CD4-positive, alpha-beta memory T cell (primary cell): ENCODE data around the gene STRIT1. TPM values are rescaled to one million over a fixed set of nuclear protein-coding genes. Genes with fewer than 3 reads are reported as not detected.

Experiments used
- CTCF ChIA-PET: fragments of 350-600 bp; sonication (Branson Sonifier 250); formaldehyde crosslinking; loops from one replicate; lab custom pipeline; 2021; ENCODE audit warnings: inconsistent platforms; ENCODE audit not compliant: partially characterized antibody; lab: Charles Lee
- POLR2A ChIA-PET: fragments of 350-600 bp; sonication (Branson Sonifier 250); formaldehyde crosslinking; loops from one replicate; lab custom pipeline; 2021; ENCODE audit not compliant: partially characterized antibody; lab: Charles Lee
- DNase-seq, 5 donors: peaks; one replicate each; pipeline versions ENCODE4 v3.0.0 to v3.0.0-alpha.2; 2020 to 2022; ENCODE audit warnings: mixed read lengths in 1 of 5
- H3K27ac ChIP-seq: one replicate; pipeline ENCODE4 v1.7.0; 2013; ENCODE audit warnings: low read depth, low read length
- H3K27me3 ChIP-seq: 2 replicates; pipeline ENCODE4 v1.7.0; 2013; ENCODE audit warnings: mild to moderate bottlenecking, low read length, moderate library complexity; ENCODE audit not compliant: insufficient read depth
- H3K36me3 ChIP-seq: 2 replicates; pipeline ENCODE4 v1.7.0; 2013; ENCODE audit warnings: mild to moderate bottlenecking, low read length, moderate library complexity; ENCODE audit not compliant: insufficient read depth
- H3K4me1 ChIP-seq: 2 replicates; pipeline ENCODE4 v1.7.0; 2013; ENCODE audit warnings: mild to moderate bottlenecking, low read length, moderate library complexity; ENCODE audit not compliant: insufficient read depth
- H3K4me3 ChIP-seq, 2 donors: one replicate each; pipeline ENCODE4 v1.7.0; 2013; ENCODE audit warnings: low read length in 2 of 2, mild to moderate bottlenecking in 1 of 2
- H3K9me3 ChIP-seq, 2 donors: one replicate each; pipeline ENCODE4 v1.7.0; 2013; ENCODE audit warnings: low read length in 2 of 2, control low read depth in 1 of 2; ENCODE audit not compliant: control insufficient read depth in 1 of 2
- H3K27ac Mint-ChIP-seq, 7 donors: one replicate each; pipeline ENCODE4 v1.8.0; 2020 to 2021; ENCODE audit warnings: mixed read lengths in 7 of 7, mild to moderate bottlenecking in 6 of 7, inconsistent platforms in 3 of 7, moderate library complexity in 3 of 7
- H3K27me3 Mint-ChIP-seq, 2 donors: one replicate each; pipeline ENCODE4 v1.8.0; 2020 to 2021; ENCODE audit warnings: mixed read lengths in 2 of 2
- H3K36me3 Mint-ChIP-seq, 2 donors: one replicate each; pipeline ENCODE4 v1.8.0; 2020 to 2021; ENCODE audit warnings: mixed read lengths in 2 of 2, inconsistent platforms in 1 of 2, mild to moderate bottlenecking in 1 of 2
- H3K4me1 Mint-ChIP-seq, 4 donors: one replicate each; pipeline ENCODE4 v1.8.0; 2020 to 2021; ENCODE audit warnings: mixed read lengths in 4 of 4, mild to moderate bottlenecking in 1 of 4
- H3K4me3 Mint-ChIP-seq, 8 donors: one replicate each; pipeline ENCODE4 v1.8.0; 2020 to 2021; ENCODE audit warnings: mixed read lengths in 8 of 8, mild to moderate bottlenecking in 7 of 8, moderate library complexity in 6 of 8, inconsistent platforms in 3 of 8
- H3K9me3 Mint-ChIP-seq, 8 donors: one replicate each; pipeline ENCODE4 v1.8.0; 2020 to 2021; ENCODE audit warnings: mixed read lengths in 8 of 8, mild to moderate bottlenecking in 5 of 8, inconsistent platforms in 3 of 8, moderate library complexity in 1 of 8
- intact Hi-C: fragments of 100-400 bp; cut with micrococcal nuclease; formaldehyde crosslinking; loops from one replicate; pipeline ENCODE4 v1.15.1; 2023
- polyA plus RNA-seq, 2 donors: library from polyadenylated mRNA; unstranded; fragments of 300-500 nt; fragmentation: Illumina TruSeq; gene quantifications; one replicate each; pipeline ENCODE4 v1.2.3, GENCODE V29; 2021
- total RNA-seq, 2 experiments: library from RNA; stranded (reverse); gene quantifications; one replicate each; pipeline ENCODE4 v1.2.3, GENCODE V29; 2021

Gene STRIT1
- total and polyA plus RNA-seq, 4 experiments from 2014 or later: not detected

GRCh38 chr3:155248531-155249187, 44.8 kb downstream of the STRIT1 start:
- DNase-seq: no peak
- Histone ChIP-seq H3K4me1 (no peaks in the 10 kb centered on the region), H3K27ac (no peak overlapping the region), H3K4me3 (no peak overlapping the region), H3K9me3 (no peaks in the 10 kb centered on the region), H3K36me3 (no peaks in the 10 kb centered on the region), H3K27me3 (no peaks in the 10 kb centered on the region)
- no peaks in the 10 kb centered on the region for H3K4me1 Mint-ChIP-seq
- ChIA-PET CTCF (no interaction called here), POLR2A (no interaction called here)
- peaks cover 0 to 3% (median 0%) of the 10 kb centered on the region in 8 donors for H3K9me3 Mint-ChIP-seq
- intact Hi-C loops: no loop called here
- no peaks in the 10 kb centered on the region for H3K36me3 Mint-ChIP-seq
- no peak overlapping the region for H3K27ac Mint-ChIP-seq
- H3K4me3 Mint-ChIP-seq: no peak overlapping the region
- peaks cover 0 to 1% of the 10 kb centered on the region in 2 donors for H3K27me3 Mint-ChIP-seq

GRCh38 chr3:155244699-155245098, 48.8 kb downstream of the STRIT1 start:
- CTCF ChIA-PET: no interaction called here
- Mint-ChIP-seq H3K27me3 (peaks cover 0 to 1% of the 10 kb centered on the region in 2 donors), H3K9me3 (peaks cover 0 to 6% (median 0%) of the 10 kb centered on the region in 8 donors), H3K4me3 (no peak overlapping the region), H3K4me1 (no peaks in the 10 kb centered on the region), H3K36me3 (no peaks in the 10 kb centered on the region), H3K27ac (no peak overlapping the region)
- POLR2A ChIA-PET: no interaction called here
- H3K4me1 ChIP-seq: no peaks in the 10 kb centered on the region
- H3K4me3 ChIP-seq: no peak overlapping the region
- H3K9me3 ChIP-seq: no peaks in the 10 kb centered on the region
- H3K27me3 ChIP-seq: no peaks in the 10 kb centered on the region
- intact Hi-C loops: no loop called here
- no peak for DNase-seq
- H3K27ac ChIP-seq: no peak overlapping the region
- H3K36me3 ChIP-seq: no peaks in the 10 kb centered on the region

DNA sequence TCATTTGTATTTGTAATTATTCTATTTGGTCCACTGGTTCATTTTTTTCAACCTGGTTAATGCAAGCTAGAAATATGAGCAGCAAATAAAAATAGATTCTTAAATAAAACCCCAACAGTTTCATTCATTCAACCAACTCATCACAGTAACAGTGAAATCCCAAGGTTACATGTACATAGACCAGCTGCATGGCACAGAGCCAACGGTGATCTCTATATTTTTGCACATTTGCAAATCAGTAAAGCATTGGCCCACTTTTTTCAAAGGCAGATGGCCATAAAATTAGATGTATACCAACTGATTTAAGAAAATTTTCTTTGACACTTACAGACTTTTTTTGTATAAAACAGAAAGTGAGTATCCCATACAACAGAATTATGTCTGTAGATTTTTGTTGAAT, 49.3 kb downstream of the STRIT1 start:
- H3K27me3 Mint-ChIP-seq: peaks cover 0 to 1% of the 10 kb centered on the region in 2 donors
- DNase-seq: no peak
- no peak overlapping the region for H3K27ac Mint-ChIP-seq
- H3K27ac ChIP-seq: no peak overlapping the region
- intact Hi-C loops: no loop called here
- ChIA-PET POLR2A (no interaction called here), CTCF (no interaction called here)
- H3K4me1 ChIP-seq: no peaks in the 10 kb centered on the region
- H3K4me1 Mint-ChIP-seq: no peaks in the 10 kb centered on the region
- H3K4me3 Mint-ChIP-seq: no peak overlapping the region
- H3K36me3 Mint-ChIP-seq: no peaks in the 10 kb centered on the region
- H3K9me3 Mint-ChIP-seq: peaks cover 0 to 6% (median 0%) of the 10 kb centered on the region in 8 donors
- no peaks in the 10 kb centered on the region for H3K36me3 ChIP-seq
- no peak overlapping the region for H3K4me3 ChIP-seq
- H3K9me3 ChIP-seq: no peaks in the 10 kb centered on the region
- H3K27me3 ChIP-seq: no peaks in the 10 kb centered on the region

GRCh38 chr3:155243512-155243921, 50.0 kb downstream of the STRIT1 start:
- peaks cover 0 to 1% of the 10 kb centered on the region in 2 donors for H3K27me3 Mint-ChIP-seq
- no peaks in the 10 kb centered on the region for H3K9me3 ChIP-seq
- no peaks in the 10 kb centered on the region for H3K4me1 Mint-ChIP-seq
- ChIA-PET POLR2A (no interaction called here), CTCF (no interaction called here)
- no peaks in the 10 kb centered on the region for H3K27me3 ChIP-seq
- no peaks in the 10 kb centered on the region for H3K36me3 Mint-ChIP-seq
- no peaks in the 10 kb centered on the region for H3K4me1 ChIP-seq
- no peak for DNase-seq
- H3K9me3 Mint-ChIP-seq: peaks cover 0 to 6% (median 0%) of the 10 kb centered on the region in 8 donors
- no peaks in the 10 kb centered on the region for H3K36me3 ChIP-seq
- H3K4me3 Mint-ChIP-seq: no peak overlapping the region
- H3K27ac Mint-ChIP-seq: no peak overlapping the region
- H3K4me3 ChIP-seq: no peak overlapping the region
- intact Hi-C loops: no loop called here
- no peak overlapping the region for H3K27ac ChIP-seq

DNA sequence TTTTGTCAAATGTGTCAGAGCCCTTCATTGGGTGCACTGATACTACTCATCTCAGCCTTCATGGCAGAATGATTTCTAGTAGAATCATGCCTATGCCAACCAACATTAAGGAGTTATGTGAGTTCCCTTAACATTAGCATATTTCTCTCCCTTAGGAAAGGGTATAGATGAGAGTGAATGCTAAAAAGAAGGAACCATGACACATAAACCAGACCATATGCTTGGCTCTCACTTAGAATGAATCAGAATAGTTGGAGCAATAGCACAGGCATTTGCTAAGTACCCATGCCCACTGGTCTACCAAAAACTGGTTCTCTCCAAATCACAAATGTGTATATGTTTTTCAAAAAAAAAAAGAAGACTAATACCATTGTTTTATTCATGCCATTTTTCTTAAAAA, 51.1 kb downstream of the STRIT1 start:
- Mint-ChIP-seq H3K36me3 (no peaks in the 10 kb centered on the region), H3K27me3 (peaks cover 0 to 1% of the 10 kb centered on the region in 2 donors), H3K4me1 (no peaks in the 10 kb centered on the region), H3K27ac (no peak overlapping the region), H3K9me3 (peaks cover 0 to 6% (median 0%) of the 10 kb centered on the region in 8 donors), H3K4me3 (no peak overlapping the region)
- Histone ChIP-seq H3K4me3 (no peak overlapping the region), H3K9me3 (no peaks in the 10 kb centered on the region), H3K27me3 (no peaks in the 10 kb centered on the region), H3K27ac (no peak overlapping the region), H3K4me1 (no peaks in the 10 kb centered on the region), H3K36me3 (no peaks in the 10 kb centered on the region)
- CTCF ChIA-PET: no interaction called here
- POLR2A ChIA-PET: no interaction called here
- DNase-seq: no peak
- intact Hi-C loops: no loop called here

GRCh38 chr3:155241579-155241978, 51.9 kb downstream of the STRIT1 start:
- Mint-ChIP-seq H3K4me3 (no peak overlapping the region), H3K4me1 (no peaks in the 10 kb centered on the region), H3K9me3 (peaks cover 0 to 6% (median 0%) of the 10 kb centered on the region in 8 donors), H3K27me3 (peaks cover 0 to 1% of the 10 kb centered on the region in 2 donors), H3K36me3 (no peaks in the 10 kb centered on the region), H3K27ac (no peak overlapping the region)
- no peaks in the 10 kb centered on the region for H3K27me3 ChIP-seq
- DNase-seq: no peak
- no peak overlapping the region for H3K27ac ChIP-seq
- no peaks in the 10 kb centered on the region for H3K4me1 ChIP-seq
- no peak overlapping the region for H3K4me3 ChIP-seq
- intact Hi-C loops: no loop called here
- POLR2A ChIA-PET: no interaction called here
- no peaks in the 10 kb centered on the region for H3K9me3 ChIP-seq
- CTCF ChIA-PET: no interaction called here
- H3K36me3 ChIP-seq: no peaks in the 10 kb centered on the region
